ENCODE data around the gene ZNF497. TPM values are rescaled to one million over a fixed set of nuclear protein-coding genes. Genes with fewer than 3 reads are reported as not detected.
"Not testable (repeated sequence)": the region's sequence is repeated elsewhere in the genome, so short reads cannot be mapped to it uniquely, and the experiment has no call there.

ZNF497 gene
- 1 to 10 TPM; 1.7 to 2.1 TPM for total RNA-seq

- H3K9me3 Mint-ChIP-seq, result no peaks in the 10 kb centered on the region
- DNase-seq, result peak; percentile 98
- peak within 1 kb of the TSS; percentile 94 for H3K4me3 Mint-ChIP-seq
- no peaks in the 10 kb centered on the region for H3K36me3 Mint-ChIP-seq
- ATAC-seq (ENCODE audit: low read depth), result peak; percentile 87
- peak within 1 kb of the TSS; percentile 94 for H3K27ac Mint-ChIP-seq
- H3K27me3 Mint-ChIP-seq, result no peaks in the 10 kb centered on the region
- H3K4me1 Mint-ChIP-seq, result peaks cover 13% of the 10 kb centered on the region
- POLR2A ChIA-PET, result interaction anchor here (0.6 to 5.0 kb wide), 23 partner anchors 10 to 200 kb away, joined by 3 to 50 read pairs (median 4); partner anchors contain the start of genes RPS5, ZBTB45, ZNF274 and ZNF324B
These were observed at the start of gene ZNF497 for GRCh38 chr19:58362272-58362994. Gene ZNF497 (minus strand): TSS chr19:58362751. CDS start chr19:58357635, 5,116 bp downstream.

GRCh38 chr19:58409010-58409790 lies 46.6 kb upstream of the ZNF497 start:
- H3K4me1 Mint-ChIP-seq, result peaks cover 28% of the 10 kb centered on the region
- ATAC-seq (ENCODE audit: low read depth) (peak; percentile 10), DNase-seq (peak; percentile 53)
- H3K9me3 Mint-ChIP-seq, result no peaks in the 10 kb centered on the region
- POLR2A ChIA-PET, result interaction anchor here (0.6 to 1.4 kb wide), 8 partner anchors 27 to 131 kb away, joined by 3 to 6 read pairs (median 4); partner anchors contain the start of genes ZNF132, ZNF324B and ZNF8
- H3K27me3 Mint-ChIP-seq, result no peaks in the 10 kb centered on the region
- peak overlapping the region; percentile 95 for H3K4me3 Mint-ChIP-seq
- H3K27ac Mint-ChIP-seq, result peak overlapping the region; percentile 68
- peaks cover 6% of the 10 kb centered on the region for H3K36me3 Mint-ChIP-seq

GRCh38 chr19:58408152-58409009 lies 45.8 kb upstream of the ZNF497 start, which contains the start of gene ZNF584:
Gene ZNF584 (plus strand): TSS chr19:58408649. CDS start chr19:58409148, 499 bp downstream.
- Mint-ChIP-seq H3K4me3 (peak within 1 kb of the TSS; percentile 95), H3K27me3 (no peaks in the 10 kb centered on the region), H3K4me1 (peaks cover 33% of the 10 kb centered on the region), H3K27ac (peak within 1 kb of the TSS; percentile 95), H3K9me3 (no peaks in the 10 kb centered on the region), H3K36me3 (peaks cover 6% of the 10 kb centered on the region)
- peak; percentile 95 for DNase-seq
- POLR2A ChIA-PET, result interaction anchor here (0.6 to 1.4 kb wide), 9 partner anchors 27 to 217 kb away, joined by 3 to 6 read pairs (median 3); partner anchors contain the start of genes ZNF132, ZNF324B and ZNF8
- peak; percentile 95 for ATAC-seq (ENCODE audit: low read depth)

- ATAC-seq (ENCODE audit: low read depth) (no peak), DNase-seq (no peak)
- Mint-ChIP-seq H3K36me3 (peaks cover 6% of the 10 kb centered on the region), H3K9me3 (no peaks in the 10 kb centered on the region), H3K27ac (peak overlapping the region; percentile 95), H3K4me3 (peak overlapping the region; percentile 95), H3K27me3 (no peaks in the 10 kb centered on the region), H3K4me1 (peaks cover 38% of the 10 kb centered on the region)
- POLR2A ChIA-PET, result interaction anchor here (0.7 to 1.4 kb wide), 6 partner anchors 27 to 217 kb away, joined by 3 to 5 read pairs (median 3); partner anchors contain the start of genes ZNF132 and ZNF8
These were observed 45.2 kb upstream of the ZNF497 start for GRCh38 chr19:58407658-58408151.

- Mint-ChIP-seq H3K9me3 (no peaks in the 10 kb centered on the region), H3K27me3 (no peaks in the 10 kb centered on the region), H3K27ac (peak overlapping the region; percentile 95), H3K36me3 (peaks cover 1% of the 10 kb centered on the region), H3K4me3 (peak overlapping the region; percentile 95), H3K4me1 (peaks cover 38% of the 10 kb centered on the region)
- ATAC-seq (ENCODE audit: low read depth) (no peak), DNase-seq (no peak)
- POLR2A ChIA-PET, result interaction anchor here (0.7 to 1.1 kb wide), 4 partner anchors 27 to 404 kb away, joined by 3 read pairs; partner anchors contain the start of genes ERVK3-1 and ZNF606
These were observed 44.5 kb upstream of the ZNF497 start for GRCh38 chr19:58406818-58407657.

- H3K27me3 Mint-ChIP-seq; H3K9me3 Mint-ChIP-seq; ATAC-seq (ENCODE audit: low read depth); H3K27ac Mint-ChIP-seq; DNase-seq; POLR2A ChIA-PET; H3K4me3 Mint-ChIP-seq; H3K36me3 Mint-ChIP-seq: not testable (repeated sequence)
- peaks cover 29% of the 10 kb centered on the region for H3K4me1 Mint-ChIP-seq
These were observed 41.4 kb upstream of the ZNF497 start for GRCh38 chr19:58403920-58404478.

GRCh38 chr19:58401840-58402421 lies 39.4 kb upstream of the ZNF497 start:
- POLR2A ChIA-PET, result interaction anchor here (0.7 to 1.0 kb wide), 2 partner anchors 23 to 38 kb away, joined by 3 to 7 read pairs; partner anchors contain the start of gene ZNF132
- no peak overlapping the region for H3K27ac Mint-ChIP-seq
- no peaks in the 10 kb centered on the region for H3K9me3 Mint-ChIP-seq

GRCh38 chr19:58400916-58401839 lies 38.6 kb upstream of the ZNF497 start:
- ATAC-seq (ENCODE audit: low read depth), result peak; percentile 99
- peaks cover 4% of the 10 kb centered on the region for H3K27me3 Mint-ChIP-seq
- peak; percentile 97 for DNase-seq
- H3K27ac Mint-ChIP-seq, result peak overlapping the region; percentile 91
- no peaks in the 10 kb centered on the region for H3K36me3 Mint-ChIP-seq
- H3K9me3 Mint-ChIP-seq, result no peaks in the 10 kb centered on the region
- peaks cover 15% of the 10 kb centered on the region for H3K4me1 Mint-ChIP-seq
- POLR2A ChIA-PET, result interaction anchor here (1.1 kb wide), 1 partner anchor 69 kb away, joined by 3 read pairs; no protein-coding TSS in a partner anchor
- H3K4me3 Mint-ChIP-seq, result peak overlapping the region; percentile 88

More at GRCh38 chr19:58401840-58402421, 39.4 kb upstream of the ZNF497 start:
- DNase-seq (no peak), ATAC-seq (ENCODE audit: low read depth) (no peak)
- Mint-ChIP-seq H3K36me3 (no peaks in the 10 kb centered on the region), H3K4me1 (peaks cover 19% of the 10 kb centered on the region), H3K27me3 (peaks cover 4% of the 10 kb centered on the region), H3K4me3 (peak overlapping the region; percentile 88)

- Mint-ChIP-seq H3K4me3 (peak overlapping the region; percentile 88), H3K36me3 (peaks cover 2% of the 10 kb centered on the region), H3K27me3 (peaks cover 9% of the 10 kb centered on the region), H3K27ac (peak overlapping the region; percentile 25), H3K9me3 (no peaks in the 10 kb centered on the region), H3K4me1 (peaks cover 15% of the 10 kb centered on the region)
- ATAC-seq (ENCODE audit: low read depth), result no peak
- no peak for DNase-seq
- POLR2A ChIA-PET, result interaction anchor here (1.1 kb wide), 1 partner anchor 68 kb away, joined by 3 read pairs; no protein-coding TSS in a partner anchor
These were observed 37.9 kb upstream of the ZNF497 start for GRCh38 chr19:58400316-58400915.

- no peak for ATAC-seq (ENCODE audit: low read depth)
- H3K4me1 Mint-ChIP-seq, result peaks cover 16% of the 10 kb centered on the region
- H3K27me3 Mint-ChIP-seq, result peaks cover 9% of the 10 kb centered on the region
- no peaks in the 10 kb centered on the region for H3K9me3 Mint-ChIP-seq
- H3K36me3 Mint-ChIP-seq, result peaks cover 3% of the 10 kb centered on the region
- no peak for DNase-seq
- no peak overlapping the region for H3K27ac Mint-ChIP-seq
- POLR2A ChIA-PET, result interaction anchor here (1.1 kb wide), 1 partner anchor 67 kb away, joined by 3 read pairs; no protein-coding TSS in a partner anchor
- H3K4me3 Mint-ChIP-seq, result peak overlapping the region; percentile 24
These were observed 37.4 kb upstream of the ZNF497 start for GRCh38 chr19:58399903-58400302.
